Mesendoderm (in vitro differentiated cells): Measurements from ENCODE around the gene MRPL16.
"Not testable (repeated sequence)": the region's sequence is repeated elsewhere in the genome, so short reads cannot be mapped to it uniquely, and the experiment has no call there.

Source experiments
- DNase-seq: peaks from one replicate; pipeline ENCODE4 v3.0.0; 2013
- H2AK5ac ChIP-seq: 2 replicates; pipeline ENCODE4 v1.6.1; 2013; ENCODE audit warnings: low read length, inconsistent platforms
- H2BK120ac ChIP-seq: 2 replicates; pipeline ENCODE4 v1.6.1; 2013; ENCODE audit warnings: low read depth, mild to moderate bottlenecking, low read length, moderate library complexity, mixed read lengths
- H2BK15ac ChIP-seq: replicated peaks from 2 replicates; pipeline ENCODE4 v1.6.1; 2013; ENCODE audit warnings: low read depth, mild to moderate bottlenecking, moderate library complexity
- H2BK5ac ChIP-seq: 2 replicates; pipeline ENCODE4 v1.6.1; 2013; ENCODE audit warnings: low read length, inconsistent platforms
- H3K18ac ChIP-seq: 2 replicates; pipeline ENCODE4 v1.6.1; 2013; ENCODE audit warnings: mild to moderate bottlenecking, low read length, mixed read lengths
- H3K23ac ChIP-seq: one replicate; pipeline ENCODE4 v1.6.1; 2013; ENCODE audit warnings: low read length
- H3K27ac ChIP-seq: 2 replicates; pipeline ENCODE4 v1.5.1; 2013; ENCODE audit warnings: low read depth, mild to moderate bottlenecking, inconsistent platforms, low read length, moderate library complexity
- H3K27me3 ChIP-seq: 2 replicates; pipeline ENCODE4 v1.6.1; 2013; ENCODE audit warnings: low read length, control low read depth, mild to moderate bottlenecking, inconsistent platforms; ENCODE audit not compliant: insufficient read depth, poor library complexity
- H3K36me3 ChIP-seq: 2 replicates; pipeline ENCODE4 v1.6.1; 2013; ENCODE audit warnings: low read length, inconsistent platforms; ENCODE audit not compliant: control insufficient read depth, insufficient read depth
- H3K4ac ChIP-seq: one replicate; pipeline ENCODE4 v1.6.1; 2013; ENCODE audit warnings: low read depth, mild to moderate bottlenecking, low read length, moderate library complexity
- H3K4me1 ChIP-seq: 2 replicates; pipeline ENCODE4 v1.6.1; 2013; ENCODE audit warnings: low read depth, low read length, inconsistent platforms; ENCODE audit not compliant: control insufficient read depth
- H3K4me2 ChIP-seq: 2 replicates; pipeline ENCODE4 v1.6.1; 2013; ENCODE audit warnings: low read length
- H3K4me3 ChIP-seq: 2 replicates; pipeline ENCODE4 v1.5.1; 2013; ENCODE audit warnings: mild to moderate bottlenecking, low read length
- H3K56ac ChIP-seq: one replicate; pipeline ENCODE4 v1.6.1; 2013; ENCODE audit warnings: low read length
- H3K79me1 ChIP-seq: 2 replicates; pipeline ENCODE4 v1.6.1; 2013; ENCODE audit warnings: low read length, inconsistent platforms
- H3K79me2 ChIP-seq: 2 replicates; pipeline ENCODE4 v1.6.1; 2013; ENCODE audit warnings: mild to moderate bottlenecking, low read length; ENCODE audit not compliant: control insufficient read depth, insufficient read depth
- H3K9ac ChIP-seq: 2 replicates; pipeline ENCODE4 v1.6.1; 2013; ENCODE audit warnings: low read length, inconsistent platforms
- H4K5ac ChIP-seq: one replicate; pipeline ENCODE4 v1.6.1; 2013; ENCODE audit warnings: low read length
- H4K8ac ChIP-seq: one replicate; pipeline ENCODE4 v1.6.1; 2013; ENCODE audit warnings: low read depth, mild to moderate bottlenecking, control low read depth, low read length, moderate library complexity
- WGBS: extraction: QIAGEN DNeasy Blood & Tissue Kit; methylation state at CpG from one replicate; pipeline ENCODE4 v1.1.7; 2013; ENCODE audit warnings: low lambda C conversion rate, missing lambda C conversion rate; ENCODE audit not compliant: insufficient coverage; ENCODE audit errors: extremely low coverage; 5-methylcytosine and 5-hydroxymethylcytosine counted together

The MRPL16 gene

DNA sequence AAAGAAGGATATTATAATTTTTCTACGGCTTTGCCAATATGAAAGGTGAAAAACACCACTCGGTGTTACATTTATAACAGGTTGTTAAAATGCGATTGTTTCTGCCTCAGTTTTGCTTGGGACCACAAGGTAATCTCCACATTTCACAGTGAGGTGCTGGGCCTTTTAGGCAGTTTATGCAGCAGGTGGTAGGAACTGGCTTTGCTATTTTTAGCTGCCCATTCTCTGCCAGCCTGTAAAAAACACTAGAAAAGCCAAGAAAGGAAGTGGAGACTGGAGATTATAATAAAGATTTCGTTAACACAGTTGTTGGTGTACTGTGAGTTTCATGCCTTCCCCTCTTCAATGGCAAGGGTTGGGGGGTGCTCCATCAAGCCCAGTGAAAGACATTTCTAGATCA is 8.0 kb upstream of the MRPL16 start:
- Histone ChIP-seq H3K23ac (no peak overlapping the region), H3K27me3 (no peaks in the 10 kb centered on the region), H3K9ac (no peak overlapping the region), H2AK5ac (no peak overlapping the region), H4K8ac (no peak overlapping the region), H3K4me3 (no peak overlapping the region), H2BK5ac (no peak overlapping the region), H3K4me2 (no peak overlapping the region), H3K56ac (no peak overlapping the region), H2BK120ac (no peak overlapping the region), H3K4me1 (peaks cover 8% of the 10 kb centered on the region), H4K5ac (no peak overlapping the region), H3K18ac (peak overlapping the region; percentile 3), H3K79me1 (no peaks in the 10 kb centered on the region), H2BK15ac (no peak overlapping the region), H3K79me2 (no peaks in the 10 kb centered on the region), H3K36me3 (no peaks in the 10 kb centered on the region), H3K27ac (no peak overlapping the region), H3K4ac (no peak overlapping the region)
- WGBS, result no CpG with 5 or more reads among the region's 4 CpGs
- DNase-seq, result no peak

- not testable (repeated sequence) for H3K9ac ChIP-seq, H3K4me1 ChIP-seq, H3K23ac ChIP-seq, DNase-seq, H3K79me1 ChIP-seq, H3K4me2 ChIP-seq, H4K8ac ChIP-seq, H2AK5ac ChIP-seq, H3K27ac ChIP-seq, H3K4ac ChIP-seq, H3K4me3 ChIP-seq, H3K36me3 ChIP-seq, H3K27me3 ChIP-seq, H2BK15ac ChIP-seq, H3K79me2 ChIP-seq, H4K5ac ChIP-seq
- peak overlapping the region; percentile 92 for H3K18ac ChIP-seq
- peak overlapping the region; percentile 43 for H2BK5ac ChIP-seq
- peak overlapping the region; percentile 99 for H2BK120ac ChIP-seq
- no CpG with 5 or more reads among the region's 1 CpG for WGBS
- peak overlapping the region; percentile 77 for H3K56ac ChIP-seq
Measured at GRCh38 chr11:59816434-59816833, 5.9 kb upstream of the MRPL16 start.

- no peak overlapping the region for H4K8ac ChIP-seq
- peak overlapping the region; percentile 92 for H3K18ac ChIP-seq
- peaks cover 8% of the 10 kb centered on the region for H3K4me1 ChIP-seq
- no peaks in the 10 kb centered on the region for H3K27me3 ChIP-seq
- no peaks in the 10 kb centered on the region for H3K36me3 ChIP-seq
- H3K23ac ChIP-seq, result no peak overlapping the region
- WGBS, result no CpG with 5 or more reads among the region's 1 CpG
- no peak overlapping the region for H4K5ac ChIP-seq
- no peaks in the 10 kb centered on the region for H3K79me2 ChIP-seq
- no peaks in the 10 kb centered on the region for H3K79me1 ChIP-seq
- H2BK5ac ChIP-seq, result peak overlapping the region; percentile 93
- H2BK120ac ChIP-seq, result no peak overlapping the region
- H3K4me3 ChIP-seq, result no peak overlapping the region
- H3K56ac ChIP-seq, result peak overlapping the region; percentile 77
- H2AK5ac ChIP-seq, result peak overlapping the region; percentile 29
- H3K9ac ChIP-seq, result peak overlapping the region; percentile 35
- peak; percentile 43 for DNase-seq
- H3K4me2 ChIP-seq, result no peak overlapping the region
- no peak overlapping the region for H3K4ac ChIP-seq
- H2BK15ac ChIP-seq, result no peak overlapping the region
- H3K27ac ChIP-seq, result no peak overlapping the region
Measured at GRCh38 chr11:59815754-59816153, 5.2 kb upstream of the MRPL16 start.

- no peak for DNase-seq
- Histone ChIP-seq H3K27me3 (no peaks in the 10 kb centered on the region), H4K8ac (no peak overlapping the region), H3K4ac (no peak overlapping the region), H3K27ac (no peak overlapping the region), H3K56ac (peak overlapping the region; percentile 73), H3K4me2 (no peak overlapping the region), H3K23ac (no peak overlapping the region), H2AK5ac (no peak overlapping the region), H3K79me2 (peaks cover 8% of the 10 kb centered on the region), H3K36me3 (no peaks in the 10 kb centered on the region), H2BK120ac (peak overlapping the region; percentile 45), H3K4me3 (no peak overlapping the region), H3K4me1 (peaks cover 8% of the 10 kb centered on the region), H3K18ac (peak overlapping the region; percentile 80), H2BK15ac (no peak overlapping the region), H3K79me1 (no peaks in the 10 kb centered on the region), H2BK5ac (peak overlapping the region; percentile 59), H4K5ac (no peak overlapping the region), H3K9ac (no peak overlapping the region)
- WGBS, result no CpG with 5 or more reads among the region's 1 CpG
Measured at GRCh38 chr11:59814021-59814420, 3.4 kb upstream of the MRPL16 start.

DNA sequence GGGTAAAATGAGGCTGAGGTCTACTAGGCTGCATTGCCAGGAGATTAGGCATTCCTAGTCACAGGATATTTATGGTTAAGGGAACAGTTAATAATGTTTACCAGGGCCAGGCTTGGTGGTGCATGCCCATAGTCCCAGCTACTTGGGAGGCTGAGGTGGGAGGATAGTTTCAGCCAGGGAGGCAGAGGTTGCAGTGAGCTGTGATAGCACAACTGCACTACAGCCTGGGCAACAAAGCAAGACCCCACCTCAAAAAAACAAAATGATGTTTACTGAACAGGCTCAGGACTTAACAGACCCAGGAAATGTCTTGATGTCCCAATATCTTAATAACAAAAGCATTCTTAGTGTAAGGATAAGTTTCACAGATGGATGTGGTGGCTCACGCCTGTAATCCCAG is 2.8 kb upstream of the MRPL16 start:
- H3K79me2 ChIP-seq, result peaks cover 8% of the 10 kb centered on the region
- H4K8ac ChIP-seq, result no peak overlapping the region
- no peaks in the 10 kb centered on the region for H3K27me3 ChIP-seq
- H3K18ac ChIP-seq, result no peak overlapping the region
- no peak overlapping the region for H3K4ac ChIP-seq
- H3K4me3 ChIP-seq, result no peak overlapping the region
- H4K5ac ChIP-seq, result no peak overlapping the region
- H2BK120ac ChIP-seq, result peak overlapping the region; percentile 35
- peak overlapping the region; percentile 13 for H2BK15ac ChIP-seq
- no peak overlapping the region for H3K9ac ChIP-seq
- H3K27ac ChIP-seq, result no peak overlapping the region
- no peak for DNase-seq
- H3K79me1 ChIP-seq, result peaks cover 1% of the 10 kb centered on the region
- no CpG with 5 or more reads among the region's 1 CpG for WGBS
- no peaks in the 10 kb centered on the region for H3K36me3 ChIP-seq
- H2AK5ac ChIP-seq, result peak overlapping the region; percentile 11
- H3K23ac ChIP-seq, result no peak overlapping the region
- H3K4me2 ChIP-seq, result no peak overlapping the region
- H3K4me1 ChIP-seq, result peaks cover 8% of the 10 kb centered on the region
- peak overlapping the region; percentile 59 for H2BK5ac ChIP-seq
- H3K56ac ChIP-seq, result peak overlapping the region; percentile 59

DNA sequence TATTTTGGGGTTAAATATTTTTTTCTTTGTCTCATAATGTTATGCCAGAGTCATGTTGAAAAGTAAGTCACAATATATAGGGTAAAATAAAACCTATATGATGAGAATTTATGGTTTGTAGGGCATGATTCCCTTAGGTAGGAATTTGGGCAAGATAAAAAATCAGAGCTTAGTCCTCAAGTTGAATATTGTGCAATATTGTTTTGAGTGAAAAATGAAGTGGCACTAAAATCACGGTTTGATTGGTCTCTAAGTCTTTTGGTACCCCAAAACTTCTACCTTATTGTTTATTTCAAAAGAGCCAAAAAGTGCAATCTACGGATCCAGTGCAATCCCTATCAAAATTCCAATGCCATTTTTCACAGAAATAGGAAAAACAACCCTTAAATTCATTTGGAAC is 1.6 kb upstream of the MRPL16 start:
- H3K18ac ChIP-seq, result no peak overlapping the region
- H4K5ac ChIP-seq, result no peak overlapping the region
- H2BK120ac ChIP-seq, result no peak overlapping the region
- no peak overlapping the region for H2BK5ac ChIP-seq
- H2AK5ac ChIP-seq, result no peak overlapping the region
- H3K27ac ChIP-seq, result no peak overlapping the region
- no peak overlapping the region for H3K56ac ChIP-seq
- H3K27me3 ChIP-seq, result no peaks in the 10 kb centered on the region
- H3K79me1 ChIP-seq, result peaks cover 1% of the 10 kb centered on the region
- H3K23ac ChIP-seq, result no peak overlapping the region
- H3K4ac ChIP-seq, result no peak overlapping the region
- DNase-seq, result no peak
- no peak overlapping the region for H2BK15ac ChIP-seq
- H3K4me2 ChIP-seq, result no peak overlapping the region
- H3K4me3 ChIP-seq, result no peak overlapping the region
- no peak overlapping the region for H4K8ac ChIP-seq
- peaks cover 8% of the 10 kb centered on the region for H3K4me1 ChIP-seq
- H3K79me2 ChIP-seq, result peaks cover 8% of the 10 kb centered on the region
- no peaks in the 10 kb centered on the region for H3K36me3 ChIP-seq
- no peak overlapping the region for H3K9ac ChIP-seq
- WGBS, result no CpG with 5 or more reads among the region's 2 CpGs
